ENCODE results near the gene BMP4. TPM values are rescaled to one million over a fixed set of nuclear protein-coding genes. Genes with fewer than 3 reads are reported as not detected.

Gene BMP4
- total and polyA plus RNA-seq, 2 donors (not counting 3 experiments of a cell fraction or from before 2014, with no cell fraction given), result 238 to 311 TPM

- H2AFZ ChIP-seq (ENCODE audit: low read depth, low read length), result no peak overlapping the region
- dilution Hi-C loops (cut with MboI; ENCODE audit: extremely low pct_ligation_motif_present, low sequenced_read_pairs) (no loop called here), intact Hi-C loops (cut with micrococcal nuclease) (no loop called here)
- H3K27ac ChIP-seq (ENCODE audit: insufficient read depth, low read depth, low read length), result no peak overlapping the region
- TF ChIP-seq FOS (IDR thresholded peaks at IDR 0.05; ENCODE audit: borderline replicate concordance, insufficient read depth, low read length) (no peak), GATA2 (IDR thresholded peaks at IDR 0.05; ENCODE audit: insufficient read depth, insufficient read length, low read depth, low read length) (no peak), MYC (IDR thresholded peaks at IDR 0.05; ENCODE audit: low read depth, low read length) (no peak), CTCF (IDR thresholded peaks at IDR 0.05; ENCODE audit: extremely low read depth in 1 of 2, insufficient read depth in 1 of 2, low read depth in 1 of 2, low read length in 2 of 2) (no peak), JUN (IDR thresholded peaks at IDR 0.05; ENCODE audit: borderline replicate concordance, insufficient read depth, insufficient read length, low read depth) (no peak), POLR2A (IDR thresholded peaks at IDR 0.05; ENCODE audit: low read depth, low read length) (no peak), POLR2AphosphoS5 (IDR thresholded peaks at IDR 0.05; ENCODE audit: insufficient read depth, low read depth, low read length) (no peak), EZH2 (IDR thresholded peaks at IDR 0.05; ENCODE audit: borderline replicate concordance, low read depth, low read length, severe bottlenecking) (no peak)
- TF ChIP-seq, protein P1, sequence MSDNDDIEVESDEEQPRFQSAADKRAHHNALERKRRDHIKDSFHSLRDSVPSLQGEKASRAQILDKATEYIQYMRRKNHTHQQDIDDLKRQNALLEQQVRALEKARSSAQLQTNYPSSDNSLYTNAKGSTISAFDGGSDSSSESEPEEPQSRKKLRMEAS (IDR thresholded peaks at IDR 0.05; ENCODE audit: insufficient read depth, insufficient read length), result no peak
- no TSS peak for BruUV-seq (replicated peaks)
- H3K27me3 ChIP-seq (ENCODE audit: control insufficient read depth in 2 of 2, insufficient read depth in 2 of 2, low read length in 2 of 2), result no peaks in the 10 kb centered on the region
- no peaks in the 10 kb centered on the region for H3K36me3 ChIP-seq (ENCODE audit: control insufficient read depth in 2 of 2, extremely low read depth in 1 of 2, insufficient read depth in 2 of 2, low read length in 2 of 2)
- H3K9me1 ChIP-seq (replicated peaks; ENCODE audit: control insufficient read depth, extremely low read depth, insufficient read depth, low read length), result no peaks in the 10 kb centered on the region
- no peak overlapping the region for H3K4me3 ChIP-seq (replicated peaks in 1 of 3; ENCODE audit: insufficient read depth in 1 of 3, low read depth in 1 of 3, low read length in 3 of 3)
- CTCF ChIA-PET, result interaction anchor here (1.0 to 2.6 kb wide), 6 partner anchors 15 to 351 kb away, joined by 3 to 7 read pairs (median 4); no protein-coding TSS in a partner anchor
- no peaks in the 10 kb centered on the region for H3K79me2 ChIP-seq (ENCODE audit: control insufficient read depth, insufficient read depth, low read length)
- no peak for FAIRE-seq
- H3K9ac ChIP-seq (replicated peaks; ENCODE audit: extremely low read depth, insufficient read depth, low read length), result no peak overlapping the region
- H3K4me1 ChIP-seq (ENCODE audit: control insufficient read depth, extremely low read depth, insufficient read depth, low read length), result no peaks in the 10 kb centered on the region
- POLR2A ChIA-PET, result no interaction called here
- DNase-seq (ENCODE audit: low read depth, low spot score), result no peak
- no peak overlapping the region for H3K4me2 ChIP-seq (ENCODE audit: insufficient read depth, low read length)
- no peaks in the 10 kb centered on the region for H4K20me1 ChIP-seq (replicated peaks; ENCODE audit: control insufficient read depth, extremely low read depth, insufficient read depth, low read length)
- no peaks in the 10 kb centered on the region for H3K9me3 ChIP-seq (replicated peaks; ENCODE audit: control insufficient read depth, insufficient read depth, low read length)
Measured at GRCh38 chr14:53978194-53978593, 21.6 kb upstream of the BMP4 start.
